Panc1 (cell line): Measurements from ENCODE around the gene TRMT44. TPM values are rescaled to one million over a fixed set of nuclear protein-coding genes. Genes with fewer than 3 reads are reported as not detected.

Source experiments
- ATAC-seq: fragments of 200-7000 bp; cut with Tn5 transposase; 2 replicates; pipeline ENCODE4 v1.9.1; 2020; ENCODE audit warnings: mild to moderate bottlenecking, moderate library complexity
- BruUV-seq: library from RNA; stranded (reverse); fragments of 400-500 nt; replicated peaks from 2 replicates; lab custom pipeline; 2021; lab: Mats Ljungman, UMichigan
- CTCF ChIA-PET: fragments of 300-600 bp; sonication (Branson Sonifier 250); formaldehyde crosslinking; loops from one replicate; lab custom pipeline; 2022; ENCODE audit warnings: antibody characterized with exemption; lab: Charles Lee
- POLR2A ChIA-PET: fragments of 300-600 bp; sonication (Branson Sonifier 250); formaldehyde crosslinking; loops from one replicate; lab custom pipeline; 2022; ENCODE audit warnings: antibody characterized with exemption; lab: Charles Lee
- DNase-seq: peaks from one replicate; pipeline ENCODE4 v3.0.0-alpha.2; 2010; ENCODE audit warnings: low read depth, low spot score
- H3K27ac ChIP-seq: 2 replicates; pipeline ENCODE4 v1.5.1; 2011; ENCODE audit warnings: mild to moderate bottlenecking, low read length, inconsistent platforms
- H3K27me3 ChIP-seq: fragments of 200-500 bp; sonication (Bioruptor generic); 2 replicates; pipeline ENCODE4 v1.6.0; 2014; ENCODE audit warnings: low read length, inconsistent platforms; ENCODE audit not compliant: control insufficient read depth, insufficient read depth
- H3K36me3 ChIP-seq: fragments of 200-500 bp; sonication (Bioruptor generic); 2 replicates; pipeline ENCODE4 v1.5.1; 2014; ENCODE audit warnings: inconsistent platforms, mild to moderate bottlenecking, low read length, moderate library complexity; ENCODE audit not compliant: control insufficient read depth, insufficient read depth
- H3K4me1 ChIP-seq: 2 replicates; pipeline ENCODE4 v1.5.1; 2011; ENCODE audit warnings: inconsistent platforms, mild to moderate bottlenecking, low read length, moderate library complexity; ENCODE audit not compliant: control insufficient read depth, insufficient read depth
- H3K4me3 ChIP-seq, 2 experiments: 2 replicates each; pipeline ENCODE4 v1.5.1; 2011 to 2012; ENCODE audit warnings: low read depth in 2 of 2, low read length in 2 of 2, mild to moderate bottlenecking in 2 of 2, inconsistent platforms in 1 of 2, moderate library complexity in 1 of 2
- H3K9me3 ChIP-seq: fragments of 200-500 bp; sonication (Bioruptor generic); 2 replicates; pipeline ENCODE4 v1.5.1; 2014; ENCODE audit warnings: low read depth, mild to moderate bottlenecking, inconsistent platforms, low read length, moderate library complexity; ENCODE audit not compliant: control insufficient read depth, insufficient read depth
- POLR2AphosphoS5 ChIP-seq: IDR thresholded peaks from 2 replicates; pipeline ENCODE4 v1.6.1; 2012; ENCODE audit warnings: mild to moderate bottlenecking, low read depth, low read length, moderate library complexity
- SIN3A ChIP-seq: IDR thresholded peaks from 2 replicates; pipeline ENCODE4 v1.6.1; 2012; ENCODE audit warnings: low read depth, mild to moderate bottlenecking, low read length, moderate library complexity, borderline replicate concordance; ENCODE audit not compliant: insufficient read depth
- TCF7L2 ChIP-seq: IDR thresholded peaks from 2 replicates; pipeline ENCODE4 v1.6.1; 2011; ENCODE audit warnings: mild to moderate bottlenecking, low read depth, low read length, inconsistent platforms
- in situ Hi-C: cut with HindIII; loops from 2 replicates; pipeline ENCODE4 v1.10.0; 2016; ENCODE audit warnings: low sequenced_read_pairs, low pct_unique_long_range_greater_than_20kb
- intact Hi-C: fragments of 100-400 bp; cut with micrococcal nuclease; formaldehyde crosslinking; loops from one replicate; pipeline ENCODE4 v1.10.0; 2022; ENCODE audit not compliant: unreplicated experiment
- total RNA-seq: library from RNA; stranded (reverse); gene quantifications from one replicate; pipeline ENCODE4 v1.2.1, GENCODE V29; 2021; ENCODE audit not compliant: unreplicated experiment
- TF ChIP-seq, protein P1 (sequence below): fragments of 450-650 bp; IDR thresholded peaks from 2 replicates; pipeline ENCODE4 v1.5.1; 2017; ENCODE audit warnings: mild to moderate bottlenecking
- TF ChIP-seq, protein P2 (sequence below), 2 experiments: IDR thresholded peaks; 2 replicates each; pipeline ENCODE4 v1.6.1; 2011 to 2012; ENCODE audit warnings: low read depth in 2 of 2, control low read depth in 1 of 2, low read length in 1 of 2, mild to moderate bottlenecking in 1 of 2, moderate library complexity in 1 of 2; ENCODE audit not compliant: insufficient read depth in 1 of 2

TRMT44 gene
- total RNA-seq, 1 experiment from 2014 or later: 10.8 TPM

DNA sequence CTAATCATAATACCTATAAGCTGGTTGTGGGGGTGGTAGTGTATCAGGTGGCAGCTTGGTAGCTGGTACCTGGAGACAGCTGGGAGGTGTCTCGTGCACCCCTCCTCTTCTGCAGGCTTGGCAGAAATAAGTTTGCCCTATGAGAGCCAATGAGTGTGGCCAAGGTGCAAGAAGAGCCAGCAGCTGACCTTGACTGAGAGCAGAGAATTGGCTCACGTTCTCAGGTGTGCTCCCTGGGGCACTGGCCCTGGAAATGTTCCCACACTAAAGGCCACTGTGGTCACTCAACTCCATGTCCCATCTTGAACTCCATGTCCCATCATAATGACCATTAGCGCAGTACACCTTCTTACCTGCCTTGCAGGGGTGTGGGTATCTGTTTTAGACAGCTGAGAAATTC is 13.4 kb downstream of the TRMT44 start:
- no peaks in the 10 kb centered on the region for H3K27me3 ChIP-seq
- ChIA-PET POLR2A (no interaction called here), CTCF (no interaction called here)
- no TSS peak for BruUV-seq
- no peak for ATAC-seq
- no peak overlapping the region for H3K4me3 ChIP-seq
- in situ Hi-C loops: no loop called here
- no peak overlapping the region for H3K27ac ChIP-seq
- no peaks in the 10 kb centered on the region for H3K4me1 ChIP-seq
- no peaks in the 10 kb centered on the region for H3K9me3 ChIP-seq
- no peak for DNase-seq
- TF ChIP-seq, protein P1, sequence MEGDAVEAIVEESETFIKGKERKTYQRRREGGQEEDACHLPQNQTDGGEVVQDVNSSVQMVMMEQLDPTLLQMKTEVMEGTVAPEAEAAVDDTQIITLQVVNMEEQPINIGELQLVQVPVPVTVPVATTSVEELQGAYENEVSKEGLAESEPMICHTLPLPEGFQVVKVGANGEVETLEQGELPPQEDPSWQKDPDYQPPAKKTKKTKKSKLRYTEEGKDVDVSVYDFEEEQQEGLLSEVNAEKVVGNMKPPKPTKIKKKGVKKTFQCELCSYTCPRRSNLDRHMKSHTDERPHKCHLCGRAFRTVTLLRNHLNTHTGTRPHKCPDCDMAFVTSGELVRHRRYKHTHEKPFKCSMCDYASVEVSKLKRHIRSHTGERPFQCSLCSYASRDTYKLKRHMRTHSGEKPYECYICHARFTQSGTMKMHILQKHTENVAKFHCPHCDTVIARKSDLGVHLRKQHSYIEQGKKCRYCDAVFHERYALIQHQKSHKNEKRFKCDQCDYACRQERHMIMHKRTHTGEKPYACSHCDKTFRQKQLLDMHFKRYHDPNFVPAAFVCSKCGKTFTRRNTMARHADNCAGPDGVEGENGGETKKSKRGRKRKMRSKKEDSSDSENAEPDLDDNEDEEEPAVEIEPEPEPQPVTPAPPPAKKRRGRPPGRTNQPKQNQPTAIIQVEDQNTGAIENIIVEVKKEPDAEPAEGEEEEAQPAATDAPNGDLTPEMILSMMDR: no peak
- TF ChIP-seq POLR2AphosphoS5: no peak
- TF ChIP-seq, protein P2, sequence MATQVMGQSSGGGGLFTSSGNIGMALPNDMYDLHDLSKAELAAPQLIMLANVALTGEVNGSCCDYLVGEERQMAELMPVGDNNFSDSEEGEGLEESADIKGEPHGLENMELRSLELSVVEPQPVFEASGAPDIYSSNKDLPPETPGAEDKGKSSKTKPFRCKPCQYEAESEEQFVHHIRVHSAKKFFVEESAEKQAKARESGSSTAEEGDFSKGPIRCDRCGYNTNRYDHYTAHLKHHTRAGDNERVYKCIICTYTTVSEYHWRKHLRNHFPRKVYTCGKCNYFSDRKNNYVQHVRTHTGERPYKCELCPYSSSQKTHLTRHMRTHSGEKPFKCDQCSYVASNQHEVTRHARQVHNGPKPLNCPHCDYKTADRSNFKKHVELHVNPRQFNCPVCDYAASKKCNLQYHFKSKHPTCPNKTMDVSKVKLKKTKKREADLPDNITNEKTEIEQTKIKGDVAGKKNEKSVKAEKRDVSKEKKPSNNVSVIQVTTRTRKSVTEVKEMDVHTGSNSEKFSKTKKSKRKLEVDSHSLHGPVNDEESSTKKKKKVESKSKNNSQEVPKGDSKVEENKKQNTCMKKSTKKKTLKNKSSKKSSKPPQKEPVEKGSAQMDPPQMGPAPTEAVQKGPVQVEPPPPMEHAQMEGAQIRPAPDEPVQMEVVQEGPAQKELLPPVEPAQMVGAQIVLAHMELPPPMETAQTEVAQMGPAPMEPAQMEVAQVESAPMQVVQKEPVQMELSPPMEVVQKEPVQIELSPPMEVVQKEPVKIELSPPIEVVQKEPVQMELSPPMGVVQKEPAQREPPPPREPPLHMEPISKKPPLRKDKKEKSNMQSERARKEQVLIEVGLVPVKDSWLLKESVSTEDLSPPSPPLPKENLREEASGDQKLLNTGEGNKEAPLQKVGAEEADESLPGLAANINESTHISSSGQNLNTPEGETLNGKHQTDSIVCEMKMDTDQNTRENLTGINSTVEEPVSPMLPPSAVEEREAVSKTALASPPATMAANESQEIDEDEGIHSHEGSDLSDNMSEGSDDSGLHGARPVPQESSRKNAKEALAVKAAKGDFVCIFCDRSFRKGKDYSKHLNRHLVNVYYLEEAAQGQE (IDR thresholded peaks at IDR 0.05; ENCODE audit: insufficient read depth in 1 of 2, low read depth in 2 of 2, low read length in 1 of 2): no peak
- no peak for TF ChIP-seq TCF7L2
- TF ChIP-seq SIN3A: no peak
- intact Hi-C loops: no loop called here
- no peaks in the 10 kb centered on the region; the same call in 1 of the 2 replicates for H3K36me3 ChIP-seq

DNA sequence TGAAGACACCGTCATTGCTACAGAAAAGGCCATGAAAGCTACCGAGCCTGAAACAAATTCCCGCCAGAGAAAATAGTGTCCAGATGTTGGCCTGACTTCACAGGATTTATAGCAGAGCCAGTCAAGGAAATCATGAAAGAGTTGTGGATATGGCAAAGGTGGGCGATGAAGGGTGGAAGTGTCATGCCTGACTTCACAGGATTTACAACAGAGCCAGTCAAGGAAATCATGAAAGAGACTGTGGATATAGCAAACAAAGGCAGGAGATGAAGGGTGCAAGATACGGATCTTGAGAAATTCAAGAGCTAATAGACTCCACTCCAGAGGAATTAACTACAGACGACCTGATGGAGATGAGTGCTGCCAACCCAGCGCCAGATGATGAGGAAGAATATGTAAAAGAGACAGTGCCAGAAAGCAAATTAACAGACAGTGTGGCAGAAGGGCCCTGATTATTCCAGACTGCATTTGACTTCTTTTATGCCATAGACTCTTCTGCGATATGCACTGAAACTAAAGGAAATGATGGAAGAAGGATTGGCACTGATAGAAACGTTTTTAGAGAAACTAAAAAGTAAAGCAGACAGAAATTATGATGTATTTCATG is 17.2 kb downstream of the TRMT44 start:
- H3K36me3 ChIP-seq: no peaks in the 10 kb centered on the region
- no TSS peak for BruUV-seq
- TF ChIP-seq, protein P2 (IDR thresholded peaks at IDR 0.05; ENCODE audit: insufficient read depth in 1 of 2, low read depth in 2 of 2, low read length in 1 of 2): no peak
- TF ChIP-seq TCF7L2 (no peak), POLR2AphosphoS5 (no peak), SIN3A (no peak)
- TF ChIP-seq, protein P1: no peak

More for the DNA sequence above, 17.2 kb downstream of the TRMT44 start:
- ATAC-seq: no peak
- DNase-seq: no peak
- in situ Hi-C loops (no loop called here), intact Hi-C loops (no loop called here)
- Histone ChIP-seq H3K4me3 (no peak overlapping the region), H3K9me3 (no peaks in the 10 kb centered on the region), H3K27me3 (no peaks in the 10 kb centered on the region), H3K27ac (no peak overlapping the region), H3K4me1 (no peaks in the 10 kb centered on the region)
- POLR2A ChIA-PET: no interaction called here
- CTCF ChIA-PET: no interaction called here
